HG03432 (cell line): Measurements from ENCODE around the gene VPS39.

Experiments used
- ATAC-seq: cut with Tn5 transposase; IDR thresholded peaks from one replicate; pipeline ENCODE4 v1.9.1; 2021; ENCODE audit warnings: mild to moderate bottlenecking, moderate library complexity; ENCODE audit not compliant: unreplicated experiment

VPS39 gene

GRCh38 chr15:42131826-42132806, 76.0 kb downstream of the VPS39 start:
- no peak for ATAC-seq

GRCh38 chr15:42131006-42131405, 77.1 kb downstream of the VPS39 start:
- ATAC-seq, result no peak

GRCh38 chr15:42130246-42130986, 77.7 kb downstream of the VPS39 start:
- ATAC-seq, result no peak

GRCh38 chr15:42129364-42129763, 78.7 kb downstream of the VPS39 start:
- no peak for ATAC-seq

- no peak for ATAC-seq
Observed at GRCh38 chr15:42128476-42128875, 79.6 kb downstream of the VPS39 start.

GRCh38 chr15:42123546-42123945, 84.6 kb downstream of the VPS39 start:
- ATAC-seq, result no peak

GRCh38 chr15:42121682-42122081, 86.4 kb downstream of the VPS39 start:
- ATAC-seq, result no peak

GRCh38 chr15:42121021-42121420, 87.1 kb downstream of the VPS39 start:
- ATAC-seq, result no peak

GRCh38 chr15:42120285-42120684, 87.8 kb downstream of the VPS39 start:
- no peak for ATAC-seq

- no peak for ATAC-seq
Observed at GRCh38 chr15:42119446-42119760, 88.7 kb downstream of the VPS39 start.

GRCh38 chr15:42118650-42119445, 89.3 kb downstream of the VPS39 start:
- ATAC-seq, result no peak

- no peak for ATAC-seq
Observed at GRCh38 chr15:42111924-42112323, 96.2 kb downstream of the VPS39 start.

- ATAC-seq, result no peak
Observed at GRCh38 chr15:42110367-42110766, 97.7 kb downstream of the VPS39 start.

GRCh38 chr15:42108806-42109205, 99.3 kb downstream of the VPS39 start:
- ATAC-seq, result no peak
